ENCODE results near the gene CDH18. TPM values are rescaled to one million over a fixed set of nuclear protein-coding genes. Genes with fewer than 3 reads are reported as not detected.

Gene CDH18
- total RNA-seq, 1 experiment from 2014 or later, result 0.86 TPM

GRCh38 chr5:19536387-19536786, 451.6 kb downstream of the CDH18 start:
- H3K27me3 Mint-ChIP-seq (ENCODE audit: insufficient read depth, unreplicated experiment), result no peaks in the 10 kb centered on the region
- H3K4me1 Mint-ChIP-seq (ENCODE audit: low read depth, unreplicated experiment), result no peaks in the 10 kb centered on the region
- Histone ChIP-seq H3K4me1 (no peaks in the 10 kb centered on the region), H3K36me3 (ENCODE audit: control insufficient read depth, insufficient read depth, low read length) (no peaks in the 10 kb centered on the region), H3K4me3 (ENCODE audit: low read depth, low read length) (no peak overlapping the region), H3K9me3 (no peaks in the 10 kb centered on the region), H3K27me3 (replicated peaks; ENCODE audit: control insufficient read depth, insufficient read depth, low read length) (no peaks in the 10 kb centered on the region)
- no TSS peak for BruUV-seq (replicated peaks)
- H3K9me3 Mint-ChIP-seq (ENCODE audit: unreplicated experiment), result peaks cover 7% of the 10 kb centered on the region
- H3K4me3 Mint-ChIP-seq (ENCODE audit: unreplicated experiment), result no peak overlapping the region
- TF ChIP-seq CTCF (IDR thresholded peaks at IDR 0.05; ENCODE audit: insufficient read depth in 1 of 2, low read depth in 1 of 2, low read length in 1 of 2, severe bottlenecking in 1 of 2, unreplicated experiment in 1 of 2), result no peak
- intact Hi-C loops (cut with micrococcal nuclease; ENCODE audit: unreplicated experiment), result no loop called here
- CTCF ChIA-PET, result no interaction called here
- no peaks in the 10 kb centered on the region for H3K36me3 Mint-ChIP-seq (ENCODE audit: insufficient read depth, unreplicated experiment)
- H3K27ac Mint-ChIP-seq (ENCODE audit: unreplicated experiment), result no peak overlapping the region
- DNase-seq, result no peak
- POLR2A ChIA-PET, result no interaction called here

- Mint-ChIP-seq H3K27me3 (ENCODE audit: insufficient read depth, unreplicated experiment) (no peaks in the 10 kb centered on the region), H3K27ac (ENCODE audit: unreplicated experiment) (no peak overlapping the region), H3K9me3 (ENCODE audit: unreplicated experiment) (no peaks in the 10 kb centered on the region), H3K36me3 (ENCODE audit: insufficient read depth, unreplicated experiment) (no peaks in the 10 kb centered on the region), H3K4me3 (ENCODE audit: unreplicated experiment) (no peak overlapping the region), H3K4me1 (ENCODE audit: low read depth, unreplicated experiment) (no peaks in the 10 kb centered on the region)
- no peak for TF ChIP-seq CTCF (IDR thresholded peaks at IDR 0.05; ENCODE audit: insufficient read depth in 1 of 2, low read depth in 1 of 2, low read length in 1 of 2, severe bottlenecking in 1 of 2, unreplicated experiment in 1 of 2)
- BruUV-seq (replicated peaks), result no TSS peak
- CTCF ChIA-PET, result no interaction called here
- no peaks in the 10 kb centered on the region for H3K4me1 ChIP-seq
- intact Hi-C loops (cut with micrococcal nuclease; ENCODE audit: unreplicated experiment), result no loop called here
- no peaks in the 10 kb centered on the region for H3K36me3 ChIP-seq (ENCODE audit: control insufficient read depth, insufficient read depth, low read length)
- DNase-seq, result no peak
- no peak overlapping the region for H3K4me3 ChIP-seq (ENCODE audit: low read depth, low read length)
- POLR2A ChIA-PET, result no interaction called here
- H3K9me3 ChIP-seq, result no peaks in the 10 kb centered on the region
- H3K27me3 ChIP-seq (replicated peaks; ENCODE audit: control insufficient read depth, insufficient read depth, low read length), result no peaks in the 10 kb centered on the region
These were observed 453.2 kb downstream of the CDH18 start for GRCh38 chr5:19534751-19535150.

- Histone ChIP-seq H3K9me3 (no peaks in the 10 kb centered on the region), H3K36me3 (ENCODE audit: control insufficient read depth, insufficient read depth, low read length) (no peaks in the 10 kb centered on the region), H3K4me1 (no peaks in the 10 kb centered on the region), H3K27me3 (replicated peaks; ENCODE audit: control insufficient read depth, insufficient read depth, low read length) (no peaks in the 10 kb centered on the region), H3K4me3 (ENCODE audit: low read depth, low read length) (no peak overlapping the region)
- H3K36me3 Mint-ChIP-seq (ENCODE audit: insufficient read depth, unreplicated experiment), result no peaks in the 10 kb centered on the region
- no peaks in the 10 kb centered on the region for H3K4me1 Mint-ChIP-seq (ENCODE audit: low read depth, unreplicated experiment)
- H3K27me3 Mint-ChIP-seq (ENCODE audit: insufficient read depth, unreplicated experiment), result no peaks in the 10 kb centered on the region
- ChIA-PET CTCF (no interaction called here), POLR2A (no interaction called here)
- BruUV-seq (replicated peaks), result no TSS peak
- TF ChIP-seq CTCF (IDR thresholded peaks at IDR 0.05; ENCODE audit: insufficient read depth in 1 of 2, low read depth in 1 of 2, low read length in 1 of 2, severe bottlenecking in 1 of 2, unreplicated experiment in 1 of 2), result no peak
- H3K27ac Mint-ChIP-seq (ENCODE audit: unreplicated experiment), result no peak overlapping the region
- H3K9me3 Mint-ChIP-seq (ENCODE audit: unreplicated experiment), result no peaks in the 10 kb centered on the region
- no peak overlapping the region for H3K4me3 Mint-ChIP-seq (ENCODE audit: unreplicated experiment)
- intact Hi-C loops (cut with micrococcal nuclease; ENCODE audit: unreplicated experiment), result no loop called here
- DNase-seq, result no peak
These were observed 455.1 kb downstream of the CDH18 start for GRCh38 chr5:19532936-19533335.
